ENCODE measurements around the gene LIPH.
"Not testable (repeated sequence)": the region's sequence is repeated elsewhere in the genome, so short reads cannot be mapped to it uniquely, and the experiment has no call there.

- not testable (repeated sequence) for TF ChIP-seq POLR2A, CTCF (IDR thresholded peaks at IDR 0.05)
Measured at GRCh38 chr3:185466123-185466522, 86.3 kb downstream of the LIPH start.

All from testis (tissue), 2 donors.